Aorta (tissue), 5 donors: ENCODE measurements around the gene PRR35. TPM values are rescaled to one million over a fixed set of nuclear protein-coding genes. Genes with fewer than 3 reads are reported as not detected.

Experiments used
- ATAC-seq: fragments of 200-7000 bp; cut with Tn5 transposase; one replicate; pipeline ENCODE4 v1.9.1; 2022; ENCODE audit warnings: moderate library complexity; ENCODE audit not compliant: low FRiP score
- DNase-seq, 2 donors: peaks; one replicate each; pipeline ENCODE4 v3.0.0-alpha.2; 2020
- H3K27ac ChIP-seq, 2 donors: one replicate each; pipeline ENCODE4 v1.5.1; 2013; ENCODE audit warnings: low read length in 2 of 2, mild to moderate bottlenecking in 2 of 2, moderate library complexity in 2 of 2, control low read depth in 1 of 2, inconsistent platforms in 1 of 2, low read depth in 1 of 2
- H3K27me3 ChIP-seq, 2 donors: one replicate each; pipeline ENCODE4 v1.6.1; 2013; ENCODE audit warnings: control low read depth in 1 of 2, low read length in 1 of 2, mild to moderate bottlenecking in 1 of 2, moderate library complexity in 1 of 2; ENCODE audit not compliant: insufficient read depth in 2 of 2, control insufficient read depth in 1 of 2
- H3K36me3 ChIP-seq, 2 donors: one replicate each; pipeline ENCODE4 v1.6.1; 2013; ENCODE audit warnings: control low read depth in 1 of 2, low read length in 1 of 2, mild to moderate bottlenecking in 1 of 2; ENCODE audit not compliant: insufficient read depth in 2 of 2, control insufficient read depth in 1 of 2
- H3K4me1 ChIP-seq, 2 donors: one replicate each; pipeline ENCODE4 v1.6.1; 2013; ENCODE audit warnings: low read length in 2 of 2, control low read depth in 1 of 2, mild to moderate bottlenecking in 1 of 2, moderate library complexity in 1 of 2; ENCODE audit not compliant: insufficient read depth in 2 of 2, control insufficient read depth in 1 of 2
- H3K4me3 ChIP-seq, 2 donors: one replicate each; pipeline ENCODE4 v1.5.1; 2013; ENCODE audit warnings: low read length in 2 of 2, control low read depth in 1 of 2, mild to moderate bottlenecking in 1 of 2
- H3K9me3 ChIP-seq: one replicate; pipeline ENCODE4 v1.6.1; 2013; ENCODE audit warnings: mild to moderate bottlenecking, low read length; ENCODE audit not compliant: control insufficient read depth
- WGBS, 2 donors: extraction: QIAGEN DNeasy Blood & Tissue Kit; methylation state at CpG; one replicate each; pipeline ENCODE4 v1.1.7; 2013; 5-methylcytosine and 5-hydroxymethylcytosine counted together
- intact Hi-C, 2 donors: fragments of 100-400 bp; cut with DNase I; formaldehyde crosslinking; loops; one replicate each; pipeline versions ENCODE4 v1.14.2 to v1.15.0; 2022
- polyA plus RNA-seq, 2 donors: library from polyadenylated mRNA; stranded (reverse); fragments of 200-250 nt; gene quantifications; one replicate each; pipeline ENCODE4 v1.2.3, GENCODE V29; 2013
- total RNA-seq, 2 donors: library from RNA; stranded (reverse); fragmentation: NEBNext Ultra II Directional; extraction: Animal tissue kit (Norgen Biotek cat#: 25700); gene quantifications; one replicate each; pipeline ENCODE4 v1.2.1, GENCODE V29; 2021
- donor health status: healthy with polysubstance abuse.
- donor health status: Bipolar disorder and iron deficiency.
- donor health status: DM: no; HTN: no; CAD: no.
- donor health status: DM: no; HTN: no; CAD: no.
- donor health status: DM: yes; HTN: yes; CAD: no.

Gene PRR35
- total and polyA plus RNA-seq, 4 donors: 0.05 TPM; not detected in 3

DNA sequence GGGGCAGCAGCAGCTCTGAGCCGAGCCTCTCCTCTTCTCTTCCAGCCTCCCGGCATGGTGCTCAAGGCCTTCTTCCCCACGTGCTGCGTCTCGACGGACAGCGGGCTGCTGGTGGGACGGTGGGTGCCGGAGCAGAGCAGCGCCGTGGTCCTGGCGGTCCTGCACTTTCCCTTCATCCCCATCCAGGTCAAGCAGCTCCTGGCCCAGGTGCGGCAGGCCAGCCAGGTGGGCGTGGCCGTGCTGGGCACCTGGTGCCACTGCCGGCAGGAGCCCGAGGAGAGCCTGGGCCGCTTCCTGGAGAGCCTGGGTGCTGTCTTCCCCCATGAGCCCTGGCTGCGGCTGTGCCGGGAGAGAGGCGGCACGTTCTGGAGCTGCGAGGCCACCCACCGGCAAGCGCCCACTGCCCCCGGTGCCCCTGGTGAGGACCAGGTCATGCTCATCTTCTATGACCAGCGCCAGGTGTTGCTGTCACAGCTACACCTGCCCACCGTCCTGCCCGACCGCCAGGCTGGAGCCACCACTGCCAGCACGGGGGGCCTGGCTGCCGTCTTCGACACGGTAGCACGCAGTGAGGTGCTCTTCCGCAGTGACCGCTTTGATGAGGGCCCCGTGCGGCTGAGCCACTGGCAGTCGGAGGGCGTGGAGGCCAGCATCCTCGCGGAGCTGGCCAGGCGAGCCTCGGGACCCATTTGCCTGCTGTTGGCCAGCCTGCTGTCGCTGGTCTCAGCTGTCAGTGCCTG is 14.0 kb downstream of the PRR35 start:
- 94 to 95% methylated on average over 46 of the region's 46 CpGs for WGBS, 2 donors
- Histone ChIP-seq H3K9me3 (no peaks in the 10 kb centered on the region), H3K4me3 (no peak overlapping the region), H3K4me1 (no peaks in the 10 kb centered on the region), H3K27me3 (no peaks in the 10 kb centered on the region), H3K27ac (no peak overlapping the region), H3K36me3 (no peaks in the 10 kb centered on the region)
- DNase-seq (no peak), ATAC-seq (no peak)
- intact Hi-C loops: no loop called here

- no peaks in the 10 kb centered on the region for H3K27me3 ChIP-seq
- ATAC-seq (no peak), DNase-seq (no peak)
- H3K4me1 ChIP-seq: no peaks in the 10 kb centered on the region
- H3K36me3 ChIP-seq: no peaks in the 10 kb centered on the region
- no peak overlapping the region for H3K27ac ChIP-seq
- 88 to 91% methylated on average over 36 of the region's 36 CpGs for WGBS, 2 donors
- H3K4me3 ChIP-seq: no peak overlapping the region
- intact Hi-C loops: no loop called here
- H3K9me3 ChIP-seq: no peaks in the 10 kb centered on the region
Measured at GRCh38 chr16:575354-576196, 15.4 kb downstream of the PRR35 start.

DNA sequence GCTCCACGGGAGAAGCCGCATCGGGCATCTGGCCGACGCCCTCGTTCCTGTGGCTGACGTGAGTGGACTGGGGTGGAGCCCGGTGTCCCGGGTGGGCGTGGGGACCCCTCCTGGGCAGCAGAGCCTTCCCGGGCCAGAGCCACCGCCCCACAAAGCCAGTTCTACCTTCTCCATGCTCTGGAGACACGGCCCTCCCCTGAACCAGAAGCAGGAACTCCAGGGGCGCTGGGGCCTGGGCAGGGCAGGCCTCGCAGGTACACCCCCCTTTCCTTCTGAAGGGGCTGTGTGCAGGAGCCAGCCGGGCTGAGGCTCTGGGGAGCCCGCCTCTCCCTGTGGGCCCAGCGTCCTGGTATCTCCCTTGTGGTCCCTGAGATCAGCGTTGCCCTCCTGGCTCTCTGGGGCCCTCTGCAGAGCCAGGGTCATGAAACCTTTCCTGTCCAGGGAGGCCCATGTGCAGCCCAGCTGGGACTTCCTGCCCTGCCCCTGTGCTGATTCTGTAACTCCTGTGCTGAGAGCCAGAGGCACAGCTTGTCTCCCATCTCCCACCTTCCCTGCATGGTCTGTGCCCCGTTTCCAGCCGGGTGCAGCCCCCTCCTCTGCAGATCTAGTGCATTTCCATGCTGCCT is 16.1 kb downstream of the PRR35 start:
- H3K27ac ChIP-seq: no peak overlapping the region
- no peaks in the 10 kb centered on the region for H3K4me1 ChIP-seq
- no peak for DNase-seq
- no peaks in the 10 kb centered on the region for H3K36me3 ChIP-seq
- no peak overlapping the region for H3K4me3 ChIP-seq
- no peaks in the 10 kb centered on the region for H3K9me3 ChIP-seq
- no peaks in the 10 kb centered on the region for H3K27me3 ChIP-seq
- intact Hi-C loops: no loop called here
- no peak for ATAC-seq
- 87 to 90% methylated on average over 20 to 21 of the region's 21 CpGs for WGBS, 2 donors

DNA sequence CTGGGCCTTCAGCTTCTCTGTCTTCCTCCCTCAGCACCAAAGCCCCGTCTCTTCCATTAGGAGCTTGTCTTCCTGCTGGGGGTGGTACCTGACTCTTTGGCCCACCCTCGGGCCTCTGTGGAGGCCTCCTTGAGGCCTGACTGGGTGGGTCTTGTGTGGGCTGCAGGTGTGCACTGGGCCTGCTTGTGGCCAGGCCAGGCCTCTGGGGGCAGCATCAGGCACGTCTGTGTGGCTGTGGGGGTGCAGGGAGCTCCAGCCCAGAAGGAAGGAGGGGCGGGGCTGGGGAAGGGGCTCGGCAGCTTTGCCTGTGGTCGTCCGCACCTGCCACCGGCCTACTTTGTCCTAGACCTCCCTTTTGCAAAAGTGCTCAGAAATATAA is 16.6 kb downstream of the PRR35 start:
- H3K36me3 ChIP-seq: no peaks in the 10 kb centered on the region
- H3K4me1 ChIP-seq: no peaks in the 10 kb centered on the region
- DNase-seq: no peak
- H3K27ac ChIP-seq: no peak overlapping the region
- no peak for ATAC-seq
- no peaks in the 10 kb centered on the region for H3K27me3 ChIP-seq
- no peaks in the 10 kb centered on the region for H3K9me3 ChIP-seq
- 78% methylated on average over 8 of the region's 8 CpGs for WGBS, 2 donors
- no peak overlapping the region for H3K4me3 ChIP-seq
- intact Hi-C loops: no loop called here

DNA sequence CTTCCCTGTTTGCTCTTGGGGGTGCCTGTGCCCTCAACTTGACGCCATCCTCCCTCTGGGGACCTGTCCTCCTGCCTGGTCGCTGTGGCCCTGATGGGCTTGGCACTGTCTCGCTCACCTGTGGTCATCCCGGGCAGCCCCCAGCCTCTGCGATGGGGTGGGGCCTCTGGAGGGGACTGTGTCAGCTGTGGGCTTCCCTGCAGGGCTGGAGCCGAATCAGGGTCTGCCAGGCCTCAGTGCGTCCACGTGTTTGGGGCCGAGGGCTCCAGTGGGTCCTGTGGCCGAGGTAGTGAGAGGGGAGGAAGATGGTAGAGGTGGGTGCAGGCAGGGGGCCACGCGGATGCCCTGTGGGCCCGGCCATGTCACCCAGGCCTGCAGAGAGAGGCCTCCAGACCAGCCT is 17.6 kb downstream of the PRR35 start:
- ATAC-seq: no peak
- H3K27me3 ChIP-seq: no peaks in the 10 kb centered on the region
- H3K27ac ChIP-seq: no peak overlapping the region
- DNase-seq: no peak
- no peaks in the 10 kb centered on the region for H3K4me1 ChIP-seq
- H3K4me3 ChIP-seq: no peak overlapping the region
- no peaks in the 10 kb centered on the region for H3K36me3 ChIP-seq
- intact Hi-C loops: no loop called here
- no peaks in the 10 kb centered on the region for H3K9me3 ChIP-seq
- WGBS, 2 donors: 95% methylated on average over 13 of the region's 13 CpGs

DNA sequence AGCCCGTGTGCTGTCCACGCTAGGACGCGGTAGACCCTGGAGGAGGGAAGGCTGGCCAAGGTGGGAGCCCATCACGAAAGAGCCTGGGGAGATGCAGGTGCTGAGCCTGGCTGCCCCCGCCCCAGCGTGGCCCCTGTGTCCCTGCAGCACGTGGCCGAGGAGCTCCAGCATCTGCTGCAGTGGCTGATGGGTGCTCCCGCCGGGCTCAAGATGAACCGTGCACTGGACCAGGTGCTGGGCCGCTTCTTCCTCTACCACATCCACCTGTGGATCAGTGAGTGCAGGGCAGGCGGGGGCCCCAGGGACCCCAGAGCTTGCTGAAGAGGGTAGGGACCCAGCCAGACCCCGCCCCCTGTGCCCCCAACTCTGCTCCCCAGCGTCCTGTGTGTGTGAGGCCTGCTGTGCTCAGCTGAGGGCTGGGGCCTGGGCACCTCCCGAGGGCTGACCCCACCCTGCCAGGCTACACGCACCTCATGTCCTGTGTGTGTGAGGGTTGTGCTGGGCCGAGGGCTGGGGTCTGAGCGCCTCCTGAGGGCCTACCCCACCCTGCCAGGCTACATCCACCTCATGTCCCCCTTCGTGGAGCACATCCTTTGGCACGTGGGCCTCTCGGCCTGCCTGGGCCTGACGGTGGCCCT is 18.2 kb downstream of the PRR35 start:
- intact Hi-C loops: no loop called here

DNA sequence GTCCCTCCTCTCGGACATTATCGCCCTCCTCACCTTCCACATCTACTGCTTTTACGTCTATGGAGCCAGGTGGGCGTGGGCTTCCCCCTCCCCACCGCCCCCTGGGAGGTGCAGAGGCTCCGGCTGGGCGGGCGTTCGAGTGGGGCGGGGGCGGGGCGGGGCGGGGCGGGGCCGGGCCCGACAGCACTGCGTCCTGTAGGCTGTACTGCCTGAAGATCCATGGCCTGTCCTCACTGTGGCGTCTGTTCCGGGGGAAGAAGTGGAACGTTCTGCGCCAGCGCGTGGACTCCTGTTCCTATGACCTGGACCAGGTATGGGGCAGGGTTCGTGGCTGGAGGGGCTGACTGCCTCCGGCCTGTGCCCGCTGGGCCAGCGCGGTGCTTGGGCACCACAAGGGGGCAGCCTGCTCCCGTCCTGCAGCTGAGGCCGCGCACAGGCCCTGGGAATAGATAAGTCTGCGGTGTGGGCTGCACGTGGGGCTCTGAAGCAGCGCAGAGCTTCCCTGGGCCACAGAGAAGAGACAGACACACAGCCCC is 18.7 kb downstream of the PRR35 start:
- intact Hi-C loops: no loop called here
- Histone ChIP-seq H3K9me3 (no peaks in the 10 kb centered on the region), H3K27ac (no peak overlapping the region), H3K36me3 (no peaks in the 10 kb centered on the region), H3K27me3 (no peaks in the 10 kb centered on the region), H3K4me3 (no peak overlapping the region), H3K4me1 (no peaks in the 10 kb centered on the region)
- DNase-seq (peak; percentile 80 to 85), ATAC-seq (peak; percentile 61)
- WGBS, 2 donors: 36 to 50% methylated on average over 22 to 34 of the region's 34 CpGs

More for the DNA sequence above, 18.2 kb downstream of the PRR35 start:
- 84 to 91% methylated on average over 23 to 24 of the region's 24 CpGs for WGBS, 2 donors
- Histone ChIP-seq H3K27me3 (no peaks in the 10 kb centered on the region), H3K36me3 (no peaks in the 10 kb centered on the region), H3K4me3 (no peak overlapping the region), H3K9me3 (no peaks in the 10 kb centered on the region), H3K4me1 (no peaks in the 10 kb centered on the region), H3K27ac (no peak overlapping the region)
- DNase-seq (no peak), ATAC-seq (peak; percentile 4)

GRCh38 chr16:580141-580945 is 20.1 kb downstream of the PRR35 start:
- Histone ChIP-seq H3K9me3 (no peaks in the 10 kb centered on the region), H3K4me3 (no peak overlapping the region), H3K4me1 (no peaks in the 10 kb centered on the region), H3K36me3 (no peaks in the 10 kb centered on the region), H3K27me3 (no peaks in the 10 kb centered on the region), H3K27ac (no peak overlapping the region)
- intact Hi-C loops: no loop called here
- DNase-seq (no peak), ATAC-seq (no peak)
- 90 to 92% methylated on average over 27 of the region's 27 CpGs for WGBS, 2 donors
